WTC11 (cell line): ENCODE measurements around the gene KRT6B. TPM values are rescaled to one million over a fixed set of nuclear protein-coding genes. Genes with fewer than 3 reads are reported as not detected.
A peak's percentile ranks its signal among the peaks of the same experiment; 100 is the strongest.

Experiments used
- ATAC-seq: fragments of 200-7000 bp; cut with Tn5 transposase; 2 replicates; pipeline ENCODE4 v1.10.0; 2021; ENCODE audit warnings: mild to moderate bottlenecking, moderate library complexity
- CTCF ChIA-PET: fragments of 300-600 bp; sonication (Branson Sonifier 250); formaldehyde crosslinking; loops from one replicate; lab custom pipeline; 2021; ENCODE audit warnings: antibody characterized with exemption; lab: Charles Lee
- POLR2A ChIA-PET: fragments of 350-600 bp; sonication (Branson Sonifier 250); formaldehyde crosslinking; loops from one replicate; lab custom pipeline; 2021; ENCODE audit warnings: antibody characterized with exemption; lab: Charles Lee
- DNase-seq: peaks from one replicate; pipeline ENCODE4 v3.0.0; 2021; ENCODE audit warnings: low spot score
- H3K27ac Mint-ChIP-seq: 2 replicates; pipeline ENCODE4 v1.8.0; 2021; ENCODE audit warnings: mixed read lengths
- H3K27me3 Mint-ChIP-seq: 2 replicates; pipeline ENCODE4 v1.8.0; 2021; ENCODE audit warnings: low read depth, mild to moderate bottlenecking, moderate library complexity, mixed read lengths
- H3K36me3 Mint-ChIP-seq: 2 replicates; pipeline ENCODE4 v1.8.0; 2021; ENCODE audit warnings: mixed read lengths
- H3K4me1 Mint-ChIP-seq: 2 replicates; pipeline ENCODE4 v1.8.0; 2022; ENCODE audit warnings: mixed read lengths
- H3K4me3 Mint-ChIP-seq: 2 replicates; pipeline ENCODE4 v1.8.0; 2021; ENCODE audit warnings: mild to moderate bottlenecking, moderate library complexity, mixed read lengths
- H3K9me3 Mint-ChIP-seq: 2 replicates; pipeline ENCODE4 v1.8.0; 2021; ENCODE audit warnings: mixed read lengths
- ATF3 ChIP-seq: sonication (generic); formaldehyde crosslinking; conservative IDR thresholded peaks from 2 replicates; pipeline ENCODE4 v1.8.1; 2022; ENCODE audit warnings: mild to moderate bottlenecking, missing genetic modification reagents
- ATF6 ChIP-seq: sonication (generic); formaldehyde crosslinking; IDR thresholded peaks from 2 replicates; pipeline ENCODE4 v1.8.1; 2023; ENCODE audit warnings: mild to moderate bottlenecking, missing genetic modification reagents
- CDX4 ChIP-seq: fragments of 250-450 bp; sonication (Bioruptor Pico); IDR thresholded peaks from 2 replicates; pipeline ENCODE4 v1.9.0; 2021; ENCODE audit warnings: moderate library complexity, mild to moderate bottlenecking, inconsistent platforms, borderline replicate concordance
- ERG ChIP-seq: fragments of 250-450 bp; sonication (Bioruptor Pico); IDR thresholded peaks from 2 replicates; pipeline ENCODE4 v1.8.0; 2021; ENCODE audit warnings: mild to moderate bottlenecking
- FOXP4 ChIP-seq: sonication (generic); formaldehyde crosslinking; IDR thresholded peaks from 2 replicates; pipeline ENCODE4 v1.8.0; 2022; ENCODE audit warnings: mild to moderate bottlenecking, missing genetic modification reagents
- GTF2I ChIP-seq: fragments of 250-450 bp; sonication (Bioruptor Pico); conservative IDR thresholded peaks from 2 replicates; pipeline ENCODE4 v1.4.0; 2021; ENCODE audit warnings: mild to moderate bottlenecking
- SMAD3 ChIP-seq: sonication (generic); formaldehyde crosslinking; IDR thresholded peaks from 2 replicates; pipeline ENCODE4 v1.8.0; 2022; ENCODE audit warnings: missing genetic modification reagents, mild to moderate bottlenecking, borderline replicate concordance
- TCF7 ChIP-seq: sonication (generic); formaldehyde crosslinking; IDR thresholded peaks from 2 replicates; pipeline ENCODE4 v1.8.0; 2022; ENCODE audit warnings: mild to moderate bottlenecking, low read depth, missing genetic modification reagents, moderate library complexity
- TEAD1 ChIP-seq: sonication (generic); formaldehyde crosslinking; IDR thresholded peaks from 2 replicates; pipeline ENCODE4 v1.8.0; 2022; ENCODE audit warnings: mild to moderate bottlenecking, missing genetic modification reagents
- TEAD4 ChIP-seq: sonication (generic); formaldehyde crosslinking; IDR thresholded peaks from 2 replicates; pipeline ENCODE4 v1.8.0; 2022; ENCODE audit warnings: mild to moderate bottlenecking, missing genetic modification reagents
- ZNF138 ChIP-seq: sonication (generic); formaldehyde crosslinking; conservative IDR thresholded peaks from 2 replicates; pipeline ENCODE4 v1.8.1; 2022; ENCODE audit warnings: mild to moderate bottlenecking, moderate library complexity, missing genetic modification reagents
- ZNF281 ChIP-seq: sonication (generic); formaldehyde crosslinking; IDR thresholded peaks from 2 replicates; pipeline ENCODE4 v1.8.0; 2023; ENCODE audit warnings: mild to moderate bottlenecking, missing genetic modification reagents
- ZNF532 ChIP-seq: fragments of 250-450 bp; sonication (Bioruptor Pico); IDR thresholded peaks from 2 replicates; pipeline ENCODE4 v1.9.0; 2021; ENCODE audit warnings: mild to moderate bottlenecking, borderline replicate concordance
- total RNA-seq: library from RNA; stranded (reverse); gene quantifications from 3 replicates; pipeline ENCODE4 v1.2.3, GENCODE V29; 2021

Gene KRT6B
- total RNA-seq, 1 experiment from 2014 or later: not detected

GRCh38 chr12:52436000-52436827 is 15.7 kb downstream of the KRT6B start (continued):
- TF ChIP-seq ZNF532 (CRISPR knock-in tag): no peak
- TF ChIP-seq ERG (CRISPR knock-in tag): no peak
- TF ChIP-seq, all 79 proteins: peak for 0

- Mint-ChIP-seq H3K27ac (peak overlapping the region; percentile 26; the same call in 1 of the 2 replicates), H3K27me3 (no peaks in the 10 kb centered on the region), H3K4me1 (peaks cover 8% of the 10 kb centered on the region)
- POLR2A ChIA-PET: no interaction called here
- TF ChIP-seq CDX4 (CRISPR knock-in tag): no peak
- no peak for TF ChIP-seq TEAD4 (CRISPR knock-in tag)
- TF ChIP-seq, all 79 proteins: peak for 0
- CTCF ChIA-PET: interaction anchor here (1.1 kb wide), 1 partner anchor 430 kb away, joined by 3 read pairs; no protein-coding TSS in a partner anchor
- H3K9me3 Mint-ChIP-seq: no peaks in the 10 kb centered on the region
- ATAC-seq: no peak
- no peak for DNase-seq
- no peak overlapping the region for H3K4me3 Mint-ChIP-seq
- H3K36me3 Mint-ChIP-seq: no peaks in the 10 kb centered on the region
Observed at GRCh38 chr12:52435659-52435999, 16.3 kb downstream of the KRT6B start.

- H3K9me3 Mint-ChIP-seq: no peaks in the 10 kb centered on the region
- CTCF ChIA-PET: interaction anchor here (1.1 to 2.3 kb wide), 2 partner anchors 39 to 431 kb away, joined by 3 to 8 read pairs; no protein-coding TSS in a partner anchor
- TF ChIP-seq SMAD3 (CRISPR knock-in tag) (no peak), TEAD1 (CRISPR knock-in tag) (no peak), FOXP4 (CRISPR knock-in tag) (no peak), TCF7 (CRISPR knock-in tag) (no peak), ATF3 (CRISPR knock-in tag) (no peak), GTF2I (CRISPR knock-in tag) (no peak), CDX4 (CRISPR knock-in tag) (no peak), ZNF138 (CRISPR knock-in tag) (no peak), ZNF281 (no peak), ATF6 (CRISPR knock-in tag) (no peak)
Observed at GRCh38 chr12:52434760-52435530, 17.0 kb downstream of the KRT6B start.

More at GRCh38 chr12:52434760-52435530, 17.0 kb downstream of the KRT6B start:
- Mint-ChIP-seq H3K27ac (peak overlapping the region; percentile 26; the same call in 1 of the 2 replicates), H3K27me3 (no peaks in the 10 kb centered on the region), H3K4me3 (no peak overlapping the region), H3K4me1 (peaks cover 8% of the 10 kb centered on the region), H3K36me3 (no peaks in the 10 kb centered on the region)
- POLR2A ChIA-PET: no interaction called here
- ATAC-seq: no peak
- no peak for DNase-seq
